Panc1 (cell line): Measurements from ENCODE around the gene THTPA. TPM values are rescaled to one million over a fixed set of nuclear protein-coding genes. Genes with fewer than 3 reads are reported as not detected.

Experiments used
- ATAC-seq: fragments of 200-7000 bp; cut with Tn5 transposase; 2 replicates; pipeline ENCODE4 v1.9.1; 2020; ENCODE audit warnings: mild to moderate bottlenecking, moderate library complexity
- BruUV-seq: library from RNA; stranded (reverse); fragments of 400-500 nt; replicated peaks from 2 replicates; lab custom pipeline; 2021; lab: Mats Ljungman, UMichigan
- CTCF ChIA-PET: fragments of 300-600 bp; sonication (Branson Sonifier 250); formaldehyde crosslinking; loops from one replicate; lab custom pipeline; 2022; ENCODE audit warnings: antibody characterized with exemption; lab: Charles Lee
- POLR2A ChIA-PET: fragments of 300-600 bp; sonication (Branson Sonifier 250); formaldehyde crosslinking; loops from one replicate; lab custom pipeline; 2022; ENCODE audit warnings: antibody characterized with exemption; lab: Charles Lee
- DNase-seq: peaks from one replicate; pipeline ENCODE4 v3.0.0-alpha.2; 2010; ENCODE audit warnings: low read depth, low spot score
- H3K27ac ChIP-seq: 2 replicates; pipeline ENCODE4 v1.5.1; 2011; ENCODE audit warnings: mild to moderate bottlenecking, low read length, inconsistent platforms
- H3K27me3 ChIP-seq: fragments of 200-500 bp; sonication (Bioruptor generic); 2 replicates; pipeline ENCODE4 v1.6.0; 2014; ENCODE audit warnings: low read length, inconsistent platforms; ENCODE audit not compliant: control insufficient read depth, insufficient read depth
- H3K36me3 ChIP-seq: fragments of 200-500 bp; sonication (Bioruptor generic); 2 replicates; pipeline ENCODE4 v1.5.1; 2014; ENCODE audit warnings: inconsistent platforms, mild to moderate bottlenecking, low read length, moderate library complexity; ENCODE audit not compliant: control insufficient read depth, insufficient read depth
- H3K4me1 ChIP-seq: 2 replicates; pipeline ENCODE4 v1.5.1; 2011; ENCODE audit warnings: inconsistent platforms, mild to moderate bottlenecking, low read length, moderate library complexity; ENCODE audit not compliant: control insufficient read depth, insufficient read depth
- H3K4me3 ChIP-seq, 2 experiments: 2 replicates each; pipeline ENCODE4 v1.5.1; 2011 to 2012; ENCODE audit warnings: low read depth in 2 of 2, low read length in 2 of 2, mild to moderate bottlenecking in 2 of 2, inconsistent platforms in 1 of 2, moderate library complexity in 1 of 2
- H3K9me3 ChIP-seq: fragments of 200-500 bp; sonication (Bioruptor generic); 2 replicates; pipeline ENCODE4 v1.5.1; 2014; ENCODE audit warnings: low read depth, mild to moderate bottlenecking, inconsistent platforms, low read length, moderate library complexity; ENCODE audit not compliant: control insufficient read depth, insufficient read depth
- POLR2AphosphoS5 ChIP-seq: IDR thresholded peaks from 2 replicates; pipeline ENCODE4 v1.6.1; 2012; ENCODE audit warnings: mild to moderate bottlenecking, low read depth, low read length, moderate library complexity
- SIN3A ChIP-seq: IDR thresholded peaks from 2 replicates; pipeline ENCODE4 v1.6.1; 2012; ENCODE audit warnings: low read depth, mild to moderate bottlenecking, low read length, moderate library complexity, borderline replicate concordance; ENCODE audit not compliant: insufficient read depth
- TCF7L2 ChIP-seq: IDR thresholded peaks from 2 replicates; pipeline ENCODE4 v1.6.1; 2011; ENCODE audit warnings: mild to moderate bottlenecking, low read depth, low read length, inconsistent platforms
- in situ Hi-C: cut with HindIII; loops from 2 replicates; pipeline ENCODE4 v1.10.0; 2016; ENCODE audit warnings: low sequenced_read_pairs, low pct_unique_long_range_greater_than_20kb
- intact Hi-C: fragments of 100-400 bp; cut with micrococcal nuclease; formaldehyde crosslinking; loops from one replicate; pipeline ENCODE4 v1.10.0; 2022; ENCODE audit not compliant: unreplicated experiment
- total RNA-seq: library from RNA; stranded (reverse); gene quantifications from one replicate; pipeline ENCODE4 v1.2.1, GENCODE V29; 2021; ENCODE audit not compliant: unreplicated experiment
- TF ChIP-seq, protein P1 (sequence below): fragments of 450-650 bp; IDR thresholded peaks from 2 replicates; pipeline ENCODE4 v1.5.1; 2017; ENCODE audit warnings: mild to moderate bottlenecking
- TF ChIP-seq, protein P2 (sequence below), 2 experiments: IDR thresholded peaks; 2 replicates each; pipeline ENCODE4 v1.6.1; 2011 to 2012; ENCODE audit warnings: low read depth in 2 of 2, control low read depth in 1 of 2, low read length in 1 of 2, mild to moderate bottlenecking in 1 of 2, moderate library complexity in 1 of 2; ENCODE audit not compliant: insufficient read depth in 1 of 2

Gene THTPA
- total RNA-seq, 1 experiment from 2014 or later, result 13.3 TPM

DNA sequence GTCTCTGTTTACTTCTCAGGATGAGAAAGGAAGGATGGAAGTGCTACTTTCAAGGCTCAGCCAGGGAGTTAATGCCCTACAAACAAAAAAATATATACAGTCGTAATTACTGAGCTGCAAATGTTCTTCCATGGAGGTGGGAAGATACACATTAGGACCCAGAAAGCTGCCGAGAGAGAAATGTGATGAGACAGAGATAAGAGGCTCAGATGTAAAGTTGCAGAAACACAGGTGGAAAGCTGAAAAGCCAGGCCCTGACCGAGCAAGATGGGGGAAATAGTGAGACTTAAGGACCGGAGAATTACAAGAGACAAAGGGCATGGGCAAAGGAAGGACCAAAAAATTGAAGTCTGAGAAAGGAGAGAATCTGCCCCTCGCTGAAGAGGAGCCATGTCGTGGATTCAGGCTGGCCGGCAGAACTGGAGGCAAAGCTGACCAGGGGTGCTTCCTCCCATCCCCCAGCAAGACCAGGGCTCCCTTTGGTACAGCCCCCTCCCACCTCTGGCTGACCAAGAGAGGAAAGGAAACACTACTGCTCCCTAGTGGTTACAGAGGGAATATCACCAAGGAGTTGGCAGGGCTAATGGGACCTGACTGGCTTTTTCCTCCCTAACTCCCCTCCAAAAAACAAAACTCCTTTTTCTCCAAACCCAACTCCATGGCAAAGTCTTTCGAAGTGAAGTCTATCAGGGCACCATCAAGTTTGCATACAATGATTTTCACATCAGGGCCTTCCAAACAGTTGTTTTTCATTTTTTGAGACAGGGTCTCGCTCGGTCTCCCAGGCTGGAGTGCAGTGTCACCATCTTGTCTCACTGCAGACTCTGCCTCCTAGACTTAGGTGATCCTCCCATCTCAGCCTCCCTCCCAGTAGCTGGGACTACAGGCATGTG, 16.6 kb upstream of the THTPA start:
- intact Hi-C loops, result no loop called here
- ATAC-seq (peak; percentile 86), DNase-seq (no peak)
- CTCF ChIA-PET, result no interaction called here
- Histone ChIP-seq H3K27me3 (no peaks in the 10 kb centered on the region), H3K4me1 (no peaks in the 10 kb centered on the region), H3K4me3 (no peak overlapping the region), H3K36me3 (no peaks in the 10 kb centered on the region), H3K9me3 (no peaks in the 10 kb centered on the region), H3K27ac (no peak overlapping the region)
- in situ Hi-C loops, result no loop called here
- POLR2A ChIA-PET, result no interaction called here
- BruUV-seq, result no TSS peak
- TF ChIP-seq, protein P1, sequence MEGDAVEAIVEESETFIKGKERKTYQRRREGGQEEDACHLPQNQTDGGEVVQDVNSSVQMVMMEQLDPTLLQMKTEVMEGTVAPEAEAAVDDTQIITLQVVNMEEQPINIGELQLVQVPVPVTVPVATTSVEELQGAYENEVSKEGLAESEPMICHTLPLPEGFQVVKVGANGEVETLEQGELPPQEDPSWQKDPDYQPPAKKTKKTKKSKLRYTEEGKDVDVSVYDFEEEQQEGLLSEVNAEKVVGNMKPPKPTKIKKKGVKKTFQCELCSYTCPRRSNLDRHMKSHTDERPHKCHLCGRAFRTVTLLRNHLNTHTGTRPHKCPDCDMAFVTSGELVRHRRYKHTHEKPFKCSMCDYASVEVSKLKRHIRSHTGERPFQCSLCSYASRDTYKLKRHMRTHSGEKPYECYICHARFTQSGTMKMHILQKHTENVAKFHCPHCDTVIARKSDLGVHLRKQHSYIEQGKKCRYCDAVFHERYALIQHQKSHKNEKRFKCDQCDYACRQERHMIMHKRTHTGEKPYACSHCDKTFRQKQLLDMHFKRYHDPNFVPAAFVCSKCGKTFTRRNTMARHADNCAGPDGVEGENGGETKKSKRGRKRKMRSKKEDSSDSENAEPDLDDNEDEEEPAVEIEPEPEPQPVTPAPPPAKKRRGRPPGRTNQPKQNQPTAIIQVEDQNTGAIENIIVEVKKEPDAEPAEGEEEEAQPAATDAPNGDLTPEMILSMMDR, result peak; percentile 82
- no peak for TF ChIP-seq TCF7L2

DNA sequence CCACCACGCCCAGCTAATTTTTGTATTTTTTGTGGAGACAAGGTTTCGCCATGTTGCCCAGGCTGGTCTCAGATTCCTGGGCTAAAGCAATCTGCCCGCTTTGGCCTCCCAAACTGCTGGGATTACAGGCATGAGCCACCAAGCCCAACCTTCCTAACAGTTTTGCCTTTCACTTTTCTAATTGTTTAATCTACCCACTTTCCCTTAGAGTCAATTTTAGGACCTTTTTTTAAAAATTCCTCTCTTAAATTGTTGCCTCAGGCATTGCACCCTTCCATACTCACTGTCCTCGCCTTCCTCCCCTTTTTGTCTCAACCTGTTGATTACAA, 16.0 kb upstream of the THTPA start:
- ATAC-seq (no peak), DNase-seq (no peak)
- in situ Hi-C loops (no loop called here), intact Hi-C loops (no loop called here)
- no TSS peak for BruUV-seq
- CTCF ChIA-PET, result interaction anchor here (0.6 kb wide), 1 partner anchor 120 kb away, joined by 3 read pairs; no protein-coding TSS in a partner anchor
- H3K27ac ChIP-seq, result no peak overlapping the region
- H3K36me3 ChIP-seq, result no peaks in the 10 kb centered on the region
- H3K4me1 ChIP-seq, result no peaks in the 10 kb centered on the region
- POLR2A ChIA-PET, result no interaction called here
- H3K27me3 ChIP-seq, result no peaks in the 10 kb centered on the region
- no peak for TF ChIP-seq SIN3A
- TF ChIP-seq, protein P1, result no peak
- H3K9me3 ChIP-seq, result no peaks in the 10 kb centered on the region
- no peak overlapping the region for H3K4me3 ChIP-seq

DNA sequence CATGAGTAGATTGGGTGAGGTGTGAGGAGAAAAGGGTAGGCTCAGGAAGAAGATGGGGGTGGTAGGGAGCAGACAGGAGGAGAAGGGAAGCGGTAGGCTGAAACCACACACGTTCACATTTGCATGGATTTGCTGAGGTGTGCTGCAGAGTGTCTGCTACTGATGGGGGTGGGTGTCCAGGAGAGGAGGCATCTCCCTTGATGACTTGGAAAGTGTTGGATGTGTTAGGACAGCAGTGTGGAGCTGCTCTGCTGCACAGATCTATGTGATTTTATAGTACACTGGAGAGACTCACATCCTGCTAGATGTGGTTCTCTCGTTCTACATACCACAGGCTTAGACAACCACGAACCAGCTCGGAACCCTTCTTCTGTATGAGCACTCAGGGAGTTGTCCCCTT, 13.8 kb upstream of the THTPA start:
- Histone ChIP-seq H3K27me3 (no peaks in the 10 kb centered on the region), H3K27ac (no peak overlapping the region), H3K9me3 (no peaks in the 10 kb centered on the region), H3K36me3 (no peaks in the 10 kb centered on the region), H3K4me1 (no peaks in the 10 kb centered on the region), H3K4me3 (no peak overlapping the region)
- CTCF ChIA-PET, result interaction anchor here (0.5 kb wide), 1 partner anchor 246 kb away, joined by 3 read pairs; no protein-coding TSS in a partner anchor
- intact Hi-C loops (no loop called here), in situ Hi-C loops (no loop called here)
- DNase-seq (no peak), ATAC-seq (no peak)
- POLR2A ChIA-PET, result interaction anchor here (0.7 kb wide), 1 partner anchor 10 kb away, joined by 3 read pairs; no protein-coding TSS in a partner anchor
- TF ChIP-seq, protein P2, sequence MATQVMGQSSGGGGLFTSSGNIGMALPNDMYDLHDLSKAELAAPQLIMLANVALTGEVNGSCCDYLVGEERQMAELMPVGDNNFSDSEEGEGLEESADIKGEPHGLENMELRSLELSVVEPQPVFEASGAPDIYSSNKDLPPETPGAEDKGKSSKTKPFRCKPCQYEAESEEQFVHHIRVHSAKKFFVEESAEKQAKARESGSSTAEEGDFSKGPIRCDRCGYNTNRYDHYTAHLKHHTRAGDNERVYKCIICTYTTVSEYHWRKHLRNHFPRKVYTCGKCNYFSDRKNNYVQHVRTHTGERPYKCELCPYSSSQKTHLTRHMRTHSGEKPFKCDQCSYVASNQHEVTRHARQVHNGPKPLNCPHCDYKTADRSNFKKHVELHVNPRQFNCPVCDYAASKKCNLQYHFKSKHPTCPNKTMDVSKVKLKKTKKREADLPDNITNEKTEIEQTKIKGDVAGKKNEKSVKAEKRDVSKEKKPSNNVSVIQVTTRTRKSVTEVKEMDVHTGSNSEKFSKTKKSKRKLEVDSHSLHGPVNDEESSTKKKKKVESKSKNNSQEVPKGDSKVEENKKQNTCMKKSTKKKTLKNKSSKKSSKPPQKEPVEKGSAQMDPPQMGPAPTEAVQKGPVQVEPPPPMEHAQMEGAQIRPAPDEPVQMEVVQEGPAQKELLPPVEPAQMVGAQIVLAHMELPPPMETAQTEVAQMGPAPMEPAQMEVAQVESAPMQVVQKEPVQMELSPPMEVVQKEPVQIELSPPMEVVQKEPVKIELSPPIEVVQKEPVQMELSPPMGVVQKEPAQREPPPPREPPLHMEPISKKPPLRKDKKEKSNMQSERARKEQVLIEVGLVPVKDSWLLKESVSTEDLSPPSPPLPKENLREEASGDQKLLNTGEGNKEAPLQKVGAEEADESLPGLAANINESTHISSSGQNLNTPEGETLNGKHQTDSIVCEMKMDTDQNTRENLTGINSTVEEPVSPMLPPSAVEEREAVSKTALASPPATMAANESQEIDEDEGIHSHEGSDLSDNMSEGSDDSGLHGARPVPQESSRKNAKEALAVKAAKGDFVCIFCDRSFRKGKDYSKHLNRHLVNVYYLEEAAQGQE (IDR thresholded peaks at IDR 0.05; ENCODE audit: insufficient read depth in 1 of 2, low read depth in 2 of 2, low read length in 1 of 2), result no peak
- TF ChIP-seq SIN3A (no peak), POLR2AphosphoS5 (no peak), TCF7L2 (no peak)
- TF ChIP-seq, protein P1, result no peak
- BruUV-seq, result no TSS peak
